NT2/D1 (cell line): ENCODE measurements around the gene ZNF736.
"Not testable (repeated sequence)": the region's sequence is repeated elsewhere in the genome, so short reads cannot be mapped to it uniquely, and the experiment has no call there.

Experiments
- DNase-seq: peaks from one replicate; pipeline ENCODE4 v3.0.0-alpha.2; 2011; ENCODE audit warnings: low read depth, low spot score
- H3K27me3 ChIP-seq: 2 replicates; pipeline ENCODE4 v1.6.0; 2011; ENCODE audit warnings: mild to moderate bottlenecking; ENCODE audit not compliant: insufficient read length, insufficient read depth
- H3K36me3 ChIP-seq: 2 replicates; pipeline ENCODE4 v1.6.1; 2011; ENCODE audit warnings: mild to moderate bottlenecking, low read length, mixed read lengths; ENCODE audit not compliant: insufficient read depth, insufficient read length
- H3K4me1 ChIP-seq: 2 replicates; pipeline ENCODE4 v1.5.1; 2011; ENCODE audit not compliant: insufficient read depth, insufficient read length
- H3K4me3 ChIP-seq: 2 replicates; pipeline ENCODE4 v1.5.1; 2011; ENCODE audit warnings: low read depth; ENCODE audit not compliant: insufficient read length
- H3K9ac ChIP-seq: 2 replicates; pipeline ENCODE4 v1.6.0; 2011; ENCODE audit warnings: low read depth; ENCODE audit not compliant: insufficient read length
- H3K9me3 ChIP-seq: 2 replicates; pipeline ENCODE4 v1.5.1; 2011; ENCODE audit warnings: mild to moderate bottlenecking, low read length; ENCODE audit not compliant: insufficient read depth
- SUZ12 ChIP-seq: IDR thresholded peaks from 2 replicates; pipeline ENCODE4 v1.6.1; 2011; ENCODE audit not compliant: insufficient read length, insufficient read depth; ENCODE audit errors: extremely low read depth
- YY1 ChIP-seq: IDR thresholded peaks from 2 replicates; pipeline ENCODE4 v1.6.1; 2011; ENCODE audit not compliant: insufficient read length, insufficient read depth
- ZNF274 ChIP-seq: IDR thresholded peaks from 2 replicates; pipeline ENCODE4 v1.6.1; 2011; ENCODE audit warnings: mild to moderate bottlenecking, low read depth, low read length

ZNF736 gene

DNA sequence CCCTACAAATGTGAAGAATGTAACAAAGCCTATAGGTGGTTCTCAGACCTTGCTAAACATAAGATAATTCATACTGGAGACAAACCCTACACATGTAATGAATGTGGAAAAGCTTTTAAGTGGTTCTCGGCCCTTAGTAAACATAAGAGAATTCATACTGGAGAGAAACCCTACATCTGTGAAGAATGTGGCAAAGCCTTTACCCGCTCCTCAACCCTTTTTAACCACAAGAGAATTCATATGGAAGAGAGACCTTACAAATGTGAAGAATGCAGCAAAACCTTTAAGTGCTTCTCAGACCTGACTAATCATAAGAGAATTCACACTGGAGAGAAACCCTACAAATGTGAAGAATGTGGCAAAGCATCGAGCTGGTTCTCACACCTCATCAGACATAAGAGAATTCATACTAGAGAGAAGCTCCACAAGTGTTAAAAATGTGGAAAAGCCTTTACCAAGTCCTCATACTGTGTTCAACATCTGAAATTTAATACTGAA lies 35.0 kb downstream of the ZNF736 start:
- H3K9ac ChIP-seq, H3K27me3 ChIP-seq, H3K4me3 ChIP-seq, H3K4me1 ChIP-seq, DNase-seq: not testable (repeated sequence)
- Histone ChIP-seq H3K36me3 (peaks cover 36% of the 10 kb centered on the region), H3K9me3 (peaks cover 100% of the 10 kb centered on the region)
- peak; percentile 90 for TF ChIP-seq ZNF274

GRCh38 chr7:64359543-64359942 lies 45.8 kb downstream of the ZNF736 start:
- DNase-seq = no peak
- Histone ChIP-seq H3K9me3 (peaks cover 37% of the 10 kb centered on the region), H3K27me3 (no peaks in the 10 kb centered on the region), H3K36me3 (peaks cover 4% of the 10 kb centered on the region), H3K4me1 (no peaks in the 10 kb centered on the region), H3K9ac (no peak overlapping the region), H3K4me3 (no peak overlapping the region)
- TF ChIP-seq SUZ12 = no peak

GRCh38 chr7:64371116-64371515 lies 57.4 kb downstream of the ZNF736 start:
- DNase-seq = no peak
- no peaks in the 10 kb centered on the region for H3K36me3 ChIP-seq
- H3K9me3 ChIP-seq = peaks cover 3% of the 10 kb centered on the region; the same call in 1 of the 2 replicates
- no peaks in the 10 kb centered on the region for H3K27me3 ChIP-seq
- H3K4me3 ChIP-seq = no peak overlapping the region
- TF ChIP-seq YY1 = no peak
- TF ChIP-seq SUZ12 = no peak
- no peak for TF ChIP-seq ZNF274
- no peaks in the 10 kb centered on the region for H3K4me1 ChIP-seq
- no peak overlapping the region for H3K9ac ChIP-seq

- Histone ChIP-seq H3K4me1 (no peaks in the 10 kb centered on the region), H3K9me3 (no peaks in the 10 kb centered on the region; the same call in 1 of the 2 replicates), H3K27me3 (no peaks in the 10 kb centered on the region), H3K36me3 (no peaks in the 10 kb centered on the region), H3K9ac (no peak overlapping the region), H3K4me3 (no peak overlapping the region)
- DNase-seq = no peak
- no peak for TF ChIP-seq ZNF274
- TF ChIP-seq SUZ12 = no peak
- no peak for TF ChIP-seq YY1
Observed at GRCh38 chr7:64373017-64373416, 59.3 kb downstream of the ZNF736 start.

DNA sequence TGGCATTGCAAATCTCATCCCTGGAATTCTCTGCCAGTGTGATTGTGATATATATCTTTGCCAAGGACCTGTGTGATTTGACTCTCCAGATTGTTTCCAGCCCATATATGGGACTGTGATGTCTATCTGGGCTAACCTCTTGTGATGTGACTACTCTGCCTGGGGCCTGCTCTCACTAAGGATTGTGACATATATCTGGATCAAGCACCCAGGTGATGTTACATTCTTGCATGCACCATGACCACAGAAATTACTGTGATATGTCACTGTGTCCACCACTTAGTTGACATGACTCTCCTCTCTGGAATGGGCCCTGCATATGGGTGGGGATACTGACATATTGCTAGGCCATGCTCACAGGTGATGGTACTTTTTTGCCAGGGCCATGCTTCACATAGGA lies 86.6 kb downstream of the ZNF736 start:
- no peaks in the 10 kb centered on the region for H3K4me1 ChIP-seq
- no peak for DNase-seq
- no peaks in the 10 kb centered on the region for H3K27me3 ChIP-seq
- TF ChIP-seq ZNF274 = no peak
- TF ChIP-seq SUZ12 = no peak
- no peak for TF ChIP-seq YY1
- H3K9ac ChIP-seq = no peak overlapping the region
- H3K4me3 ChIP-seq = no peak overlapping the region
- H3K9me3 ChIP-seq = no peaks in the 10 kb centered on the region
- H3K36me3 ChIP-seq = no peaks in the 10 kb centered on the region
